Measurements from ENCODE around the gene FBRSL1. TPM values are rescaled to one million over a fixed set of nuclear protein-coding genes. Genes with fewer than 3 reads are reported as not detected.

The FBRSL1 gene
- total RNA-seq, 1 donor from 2014 or later = 43.8 TPM

- Histone ChIP-seq H3K4me1 (ENCODE audit: insufficient read depth, low read length) (peaks cover 17% of the 10 kb centered on the region), H3K27me3 (ENCODE audit: insufficient read depth, low read length) (peaks cover 6% of the 10 kb centered on the region), H3K4me3 (ENCODE audit: insufficient read depth, low read depth, low read length) (peak overlapping the region; percentile 49), H2AFZ (ENCODE audit: low read depth, low read length) (peak overlapping the region; percentile 63), H4K20me1 (ENCODE audit: insufficient read depth, low read length) (peaks cover 35% of the 10 kb centered on the region), H3K36me3 (ENCODE audit: insufficient read depth, low read length) (no peaks in the 10 kb centered on the region), H3K9ac (ENCODE audit: low read length) (no peak overlapping the region), H3K4me2 (ENCODE audit: low read length) (peak overlapping the region; percentile 82), H3K79me2 (ENCODE audit: insufficient read depth, low read length) (peaks cover 36% of the 10 kb centered on the region), H3K27ac (ENCODE audit: low read depth, low read length) (no peak overlapping the region), H3K9me3 (ENCODE audit: insufficient read depth, low read depth, low read length) (no peaks in the 10 kb centered on the region)
- FAIRE-seq (no peak), DNase-seq (ENCODE audit: low read depth) (no peak)
- peaks cover 11% of the 10 kb centered on the region for H3K27me3 Mint-ChIP-seq (ENCODE audit: low read depth, unreplicated experiment)
- no peak overlapping the region for H3K27ac Mint-ChIP-seq (ENCODE audit: unreplicated experiment)
- H3K4me1 Mint-ChIP-seq (ENCODE audit: low read depth, unreplicated experiment) = peaks cover 11% of the 10 kb centered on the region
- H3K36me3 Mint-ChIP-seq (ENCODE audit: low read depth, unreplicated experiment) = peaks cover 3% of the 10 kb centered on the region
- no peak for TF ChIP-seq CTCF (IDR thresholded peaks at IDR 0.05; ENCODE audit: insufficient read depth, low read depth, low read length)
- TF ChIP-seq EZH2 (IDR thresholded peaks at IDR 0.05; ENCODE audit: insufficient read depth, low read length) = no peak
- H3K9me3 Mint-ChIP-seq (ENCODE audit: unreplicated experiment) = no peaks in the 10 kb centered on the region
- H3K4me3 Mint-ChIP-seq (ENCODE audit: unreplicated experiment) = peak overlapping the region; percentile 27
Measured at GRCh38 chr12:132489078-132489601, 811 bp upstream of the FBRSL1 start.

GRCh38 chr12:132490422-132491137 is 629 bp downstream of the FBRSL1 start:
- H3K4me3 ChIP-seq (ENCODE audit: insufficient read depth, low read depth, low read length) = peak overlapping the region; percentile 66
- H3K4me2 ChIP-seq (ENCODE audit: low read length) = peak overlapping the region; percentile 97
- peak overlapping the region; percentile 80 for H3K27ac Mint-ChIP-seq (ENCODE audit: unreplicated experiment)
- H3K9me3 ChIP-seq (ENCODE audit: insufficient read depth, low read depth, low read length) = no peaks in the 10 kb centered on the region
- no peaks in the 10 kb centered on the region for H3K9me3 Mint-ChIP-seq (ENCODE audit: unreplicated experiment)
- peaks cover 3% of the 10 kb centered on the region for H3K36me3 Mint-ChIP-seq (ENCODE audit: low read depth, unreplicated experiment)
- peak; percentile 33 for DNase-seq (ENCODE audit: low read depth)
- no peaks in the 10 kb centered on the region for H3K36me3 ChIP-seq (ENCODE audit: insufficient read depth, low read length)
- peak overlapping the region; percentile 90 for H3K4me3 Mint-ChIP-seq (ENCODE audit: unreplicated experiment)
- H3K79me2 ChIP-seq (ENCODE audit: insufficient read depth, low read length) = peaks cover 50% of the 10 kb centered on the region
- TF ChIP-seq CTCF (IDR thresholded peaks at IDR 0.05; ENCODE audit: insufficient read depth, low read depth, low read length) = no peak
- peaks cover 2% of the 10 kb centered on the region for H3K27me3 ChIP-seq (ENCODE audit: insufficient read depth, low read length)
- peaks cover 49% of the 10 kb centered on the region for H4K20me1 ChIP-seq (ENCODE audit: insufficient read depth, low read length)
- H3K27ac ChIP-seq (ENCODE audit: low read depth, low read length) = no peak overlapping the region
- H3K27me3 Mint-ChIP-seq (ENCODE audit: low read depth, unreplicated experiment) = peaks cover 11% of the 10 kb centered on the region
- peak overlapping the region; percentile 34 for H2AFZ ChIP-seq (ENCODE audit: low read depth, low read length)
- peak overlapping the region; percentile 81 for H3K9ac ChIP-seq (ENCODE audit: low read length)
- peaks cover 9% of the 10 kb centered on the region for H3K4me1 Mint-ChIP-seq (ENCODE audit: low read depth, unreplicated experiment)
- no peak for FAIRE-seq
- H3K4me1 ChIP-seq (ENCODE audit: insufficient read depth, low read length) = peaks cover 17% of the 10 kb centered on the region

- H3K9ac ChIP-seq (ENCODE audit: low read length) = peak overlapping the region; percentile 81
- peaks cover 56% of the 10 kb centered on the region for H4K20me1 ChIP-seq (ENCODE audit: insufficient read depth, low read length)
- no peak for DNase-seq (ENCODE audit: low read depth)
- peaks cover 9% of the 10 kb centered on the region for H3K4me1 Mint-ChIP-seq (ENCODE audit: low read depth, unreplicated experiment)
- H3K4me3 ChIP-seq (ENCODE audit: insufficient read depth, low read depth, low read length) = peak overlapping the region; percentile 66
- peak overlapping the region; percentile 97 for H3K4me2 ChIP-seq (ENCODE audit: low read length)
- H3K4me1 ChIP-seq (ENCODE audit: insufficient read depth, low read length) = peaks cover 17% of the 10 kb centered on the region
- H3K36me3 ChIP-seq (ENCODE audit: insufficient read depth, low read length) = no peaks in the 10 kb centered on the region
- no peaks in the 10 kb centered on the region for H3K27me3 ChIP-seq (ENCODE audit: insufficient read depth, low read length)
- H3K36me3 Mint-ChIP-seq (ENCODE audit: low read depth, unreplicated experiment) = peaks cover 3% of the 10 kb centered on the region
- peak overlapping the region; percentile 90 for H3K4me3 Mint-ChIP-seq (ENCODE audit: unreplicated experiment)
- H3K9me3 ChIP-seq (ENCODE audit: insufficient read depth, low read depth, low read length) = no peaks in the 10 kb centered on the region
- H3K27me3 Mint-ChIP-seq (ENCODE audit: low read depth, unreplicated experiment) = peaks cover 7% of the 10 kb centered on the region
- no peak overlapping the region for H2AFZ ChIP-seq (ENCODE audit: low read depth, low read length)
- peak overlapping the region; percentile 80 for H3K27ac Mint-ChIP-seq (ENCODE audit: unreplicated experiment)
- no peaks in the 10 kb centered on the region for H3K9me3 Mint-ChIP-seq (ENCODE audit: unreplicated experiment)
- peak; percentile 17 for FAIRE-seq
- H3K79me2 ChIP-seq (ENCODE audit: insufficient read depth, low read length) = peaks cover 56% of the 10 kb centered on the region
- H3K27ac ChIP-seq (ENCODE audit: low read depth, low read length) = no peak overlapping the region
- TF ChIP-seq CTCF (IDR thresholded peaks at IDR 0.05; ENCODE audit: insufficient read depth, low read depth, low read length) (no peak), EZH2 (IDR thresholded peaks at IDR 0.05; ENCODE audit: insufficient read depth, low read length) (no peak)
Measured at GRCh38 chr12:132491138-132491663, 1.2 kb downstream of the FBRSL1 start.

All from astrocyte (in vitro differentiated cells and primary cell).